BE2C (cell line): ENCODE measurements around the gene DLX4.

Source experiments
- DNase-seq: peaks from one replicate; pipeline ENCODE4 v3.0.0-alpha.2; 2020
- H3K27me3 ChIP-seq: fragments of 250-450 bp; sonication (Bioruptor Pico); 2 replicates; pipeline ENCODE4 v1.5.1; 2020; ENCODE audit warnings: mild to moderate bottlenecking
- H3K36me3 ChIP-seq: fragments of 250-450 bp; sonication (Bioruptor Pico); 2 replicates; pipeline ENCODE4 v1.5.1; 2020; ENCODE audit warnings: mild to moderate bottlenecking
- H3K4me1 ChIP-seq: fragments of 250-450 bp; sonication (Bioruptor Pico); 2 replicates; pipeline ENCODE4 v1.5.1; 2020
- H3K4me3 ChIP-seq: 2 replicates; pipeline ENCODE4 v1.5.1; 2011; ENCODE audit warnings: low read depth, low read length
- H3K9me3 ChIP-seq: fragments of 250-450 bp; sonication (Bioruptor Pico); 2 replicates; pipeline ENCODE4 v1.5.1; 2020
- CTCF ChIP-seq: IDR thresholded peaks from 2 replicates; pipeline ENCODE4 v1.5.1; 2012; ENCODE audit warnings: mild to moderate bottlenecking, low read depth, low read length

Gene DLX4

GRCh38 chr17:49959183-49959935, 9.6 kb upstream of the DLX4 start:
- Histone ChIP-seq H3K27me3 (peaks cover 31% of the 10 kb centered on the region), H3K36me3 (no peaks in the 10 kb centered on the region), H3K4me3 (no peak overlapping the region), H3K9me3 (no peaks in the 10 kb centered on the region), H3K4me1 (no peaks in the 10 kb centered on the region)
- no peak for DNase-seq
- no peak for TF ChIP-seq CTCF

DNA sequence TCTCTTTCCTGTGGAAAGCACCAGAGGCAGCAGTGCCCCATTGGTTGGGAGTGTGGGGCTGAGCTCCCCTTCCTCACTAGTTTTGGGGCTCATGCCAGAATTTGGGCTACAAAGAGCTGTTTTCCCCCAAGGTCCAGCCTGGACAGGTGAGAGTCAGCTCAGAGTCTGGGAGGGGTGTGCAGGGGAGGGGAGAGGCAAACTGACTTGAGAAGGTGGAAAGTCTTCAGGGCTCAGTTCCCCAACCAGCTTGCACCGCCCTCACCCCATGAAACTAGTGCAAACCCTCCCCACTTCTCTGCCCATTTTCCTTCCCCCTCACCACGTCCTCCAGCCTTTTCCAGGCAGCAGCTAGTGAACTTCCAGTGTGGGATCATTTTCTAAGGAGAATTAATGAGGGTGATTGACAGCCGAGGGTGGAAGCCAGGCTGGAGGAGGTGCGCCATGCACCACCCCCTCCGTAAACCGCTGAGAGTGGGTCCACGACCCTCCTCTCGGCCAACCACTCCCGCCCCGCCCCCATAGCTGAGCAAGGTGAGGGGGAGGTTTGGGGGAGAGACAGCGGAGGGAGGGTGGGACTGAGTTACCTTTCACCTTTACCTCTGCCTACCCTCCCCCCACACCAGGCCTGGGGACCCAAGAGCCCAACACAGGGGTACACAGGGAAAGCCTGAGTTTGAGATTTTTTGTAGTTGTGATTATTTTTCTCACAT, 6.2 kb upstream of the DLX4 start:
- DNase-seq, result no peak
- Histone ChIP-seq H3K4me3 (no peak overlapping the region), H3K4me1 (no peaks in the 10 kb centered on the region), H3K9me3 (no peaks in the 10 kb centered on the region), H3K36me3 (no peaks in the 10 kb centered on the region), H3K27me3 (peaks cover 65% of the 10 kb centered on the region)
- TF ChIP-seq CTCF, result no peak

DNA sequence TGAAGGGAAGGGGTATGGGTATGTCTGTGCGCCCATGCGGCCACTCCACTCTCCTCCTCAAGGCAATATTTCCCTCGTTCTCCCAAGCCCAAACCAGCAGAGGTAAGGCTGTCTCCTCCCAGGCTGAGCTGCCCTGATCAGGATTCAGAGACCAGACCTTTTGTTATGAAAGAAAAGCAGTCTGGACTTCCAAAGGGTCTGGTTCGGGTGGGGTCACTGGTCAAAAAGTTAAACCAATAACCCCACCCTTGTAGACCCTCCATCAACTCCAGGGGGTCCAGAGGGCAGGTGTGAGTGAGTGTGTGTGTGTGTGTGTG, 5.7 kb upstream of the DLX4 start:
- no peaks in the 10 kb centered on the region for H3K4me1 ChIP-seq
- no peaks in the 10 kb centered on the region for H3K9me3 ChIP-seq
- TF ChIP-seq CTCF, result no peak
- DNase-seq, result no peak
- no peak overlapping the region for H3K4me3 ChIP-seq
- H3K27me3 ChIP-seq, result peaks cover 70% of the 10 kb centered on the region
- no peaks in the 10 kb centered on the region for H3K36me3 ChIP-seq

DNA sequence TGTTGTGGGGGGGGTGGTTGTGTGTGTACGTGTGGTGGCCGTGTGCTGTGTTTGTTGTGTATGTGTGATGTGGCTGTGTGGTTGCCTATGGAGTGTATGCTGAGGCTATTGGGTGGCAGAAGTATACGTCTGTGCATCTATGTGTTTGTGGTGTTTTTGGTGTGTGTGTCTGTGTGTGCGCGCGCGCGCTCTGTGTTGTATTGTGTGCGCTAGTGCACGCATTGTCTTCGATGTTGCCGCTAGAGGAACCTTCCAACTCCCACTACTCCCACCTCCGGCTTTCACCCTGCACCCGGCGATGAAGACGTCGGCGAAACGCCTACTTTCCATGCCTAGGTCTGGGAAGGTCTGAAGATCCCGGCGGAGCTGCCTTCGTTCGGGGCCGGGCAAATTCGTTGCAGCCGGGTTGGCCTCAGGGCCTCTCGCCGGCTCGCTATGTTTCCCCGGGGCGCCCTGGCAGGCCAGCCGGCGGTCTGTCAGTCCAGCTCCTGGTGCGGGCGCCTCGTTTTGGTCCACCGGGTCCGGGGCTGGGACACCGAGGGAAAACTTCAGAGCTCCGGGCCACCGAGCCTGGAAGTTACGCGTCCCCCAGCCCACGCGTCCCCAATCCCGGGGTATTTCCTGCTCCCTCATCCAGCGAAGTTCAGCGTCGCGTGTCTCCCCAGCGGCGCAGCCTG, 5.2 kb upstream of the DLX4 start:
- peaks cover 75% of the 10 kb centered on the region for H3K27me3 ChIP-seq

GRCh38 chr17:49964303-49964768, 4.7 kb upstream of the DLX4 start:
- H3K4me1 ChIP-seq, result no peaks in the 10 kb centered on the region
- no peak for DNase-seq
- no peak overlapping the region for H3K4me3 ChIP-seq
- peaks cover 81% of the 10 kb centered on the region for H3K27me3 ChIP-seq
- no peaks in the 10 kb centered on the region for H3K36me3 ChIP-seq
- no peaks in the 10 kb centered on the region for H3K9me3 ChIP-seq
- no peak for TF ChIP-seq CTCF

More for the DNA sequence above, 5.2 kb upstream of the DLX4 start:
- no peaks in the 10 kb centered on the region for H3K4me1 ChIP-seq
- no peaks in the 10 kb centered on the region for H3K36me3 ChIP-seq
- TF ChIP-seq CTCF, result no peak
- no peak for DNase-seq
- H3K4me3 ChIP-seq, result no peak overlapping the region
- no peaks in the 10 kb centered on the region for H3K9me3 ChIP-seq
